ENCODE results near the gene RWDD1. TPM values are rescaled to one million over a fixed set of nuclear protein-coding genes. Genes with fewer than 3 reads are reported as not detected.

RWDD1 gene
- total RNA-seq, 1 experiment from 2014 or later: 52.3 TPM

- Histone ChIP-seq H3K27me3 (replicated peaks; ENCODE audit: insufficient read depth, low read depth, low read length, poor library complexity) (no peaks in the 10 kb centered on the region), H3K9me3 (ENCODE audit: low read depth, low read length, poor library complexity, severe bottlenecking) (no peaks in the 10 kb centered on the region), H3K4me1 (ENCODE audit: insufficient read depth, low read length, poor library complexity, severe bottlenecking) (no peaks in the 10 kb centered on the region), H3K27ac (ENCODE audit: low read depth, low read length, poor library complexity, severe bottlenecking) (no peak overlapping the region), H3K36me3 (ENCODE audit: insufficient read depth, low read length, poor library complexity, severe bottlenecking) (no peaks in the 10 kb centered on the region), H3K4me3 (ENCODE audit: low read depth, low read length, poor library complexity, severe bottlenecking) (no peak overlapping the region)
- DNase-seq (ENCODE audit: low spot score): no peak
- BruUV-seq (replicated peaks): no TSS peak
- CTCF ChIA-PET: no interaction called here
- TF ChIP-seq CTCF (conservative IDR thresholded peaks at IDR 0.05; ENCODE audit: low read depth, low read length) (no peak), EZH2 (IDR thresholded peaks at IDR 0.05; ENCODE audit: borderline replicate concordance, low read depth, low read length, poor library complexity, severe bottlenecking) (no peak)
- intact Hi-C loops (cut with micrococcal nuclease; ENCODE audit: unreplicated experiment): no loop called here
- POLR2A ChIA-PET (ENCODE audit: low non-redundant PET): no interaction called here
Measured at GRCh38 chr6:116550796-116551195, 20.5 kb upstream of the RWDD1 start.

- TF ChIP-seq EZH2 (IDR thresholded peaks at IDR 0.05; ENCODE audit: borderline replicate concordance, low read depth, low read length, poor library complexity, severe bottlenecking): no peak
- TF ChIP-seq CTCF (conservative IDR thresholded peaks at IDR 0.05; ENCODE audit: low read depth, low read length): no peak
- ChIA-PET POLR2A (ENCODE audit: low non-redundant PET) (no interaction called here), CTCF (no interaction called here)
- H3K36me3 ChIP-seq (ENCODE audit: insufficient read depth, low read length, poor library complexity, severe bottlenecking): no peaks in the 10 kb centered on the region
- peaks cover 4% of the 10 kb centered on the region for H3K4me1 ChIP-seq (ENCODE audit: insufficient read depth, low read length, poor library complexity, severe bottlenecking)
- DNase-seq (ENCODE audit: low spot score): no peak
- no peaks in the 10 kb centered on the region for H3K9me3 ChIP-seq (ENCODE audit: low read depth, low read length, poor library complexity, severe bottlenecking)
- no peak within 1 kb of the TSS for H3K4me3 ChIP-seq (ENCODE audit: low read depth, low read length, poor library complexity, severe bottlenecking)
- intact Hi-C loops (cut with micrococcal nuclease; ENCODE audit: unreplicated experiment): no loop called here
- no peaks in the 10 kb centered on the region for H3K27me3 ChIP-seq (replicated peaks; ENCODE audit: insufficient read depth, low read depth, low read length, poor library complexity)
- no TSS peak for BruUV-seq (replicated peaks)
- H3K27ac ChIP-seq (ENCODE audit: low read depth, low read length, poor library complexity, severe bottlenecking): no peak within 1 kb of the TSS
Measured at GRCh38 chr6:116553451-116553850, 17.9 kb upstream of the RWDD1 start, which contains the start of gene CALHM4. CALHM4 (plus strand) TSS chr6:116553751; CDS start chr6:116553794, 43 bp downstream.

GRCh38 chr6:116556065-116556464, 15.2 kb upstream of the RWDD1 start:
- ChIA-PET POLR2A (ENCODE audit: low non-redundant PET) (no interaction called here), CTCF (no interaction called here)
- no TSS peak for BruUV-seq (replicated peaks)
- Histone ChIP-seq H3K4me1 (ENCODE audit: insufficient read depth, low read length, poor library complexity, severe bottlenecking) (peaks cover 4% of the 10 kb centered on the region), H3K27me3 (replicated peaks; ENCODE audit: insufficient read depth, low read depth, low read length, poor library complexity) (no peaks in the 10 kb centered on the region), H3K4me3 (ENCODE audit: low read depth, low read length, poor library complexity, severe bottlenecking) (no peak overlapping the region), H3K36me3 (ENCODE audit: insufficient read depth, low read length, poor library complexity, severe bottlenecking) (no peaks in the 10 kb centered on the region), H3K27ac (ENCODE audit: low read depth, low read length, poor library complexity, severe bottlenecking) (no peak overlapping the region), H3K9me3 (ENCODE audit: low read depth, low read length, poor library complexity, severe bottlenecking) (no peaks in the 10 kb centered on the region)
- no peak for TF ChIP-seq CTCF (conservative IDR thresholded peaks at IDR 0.05; ENCODE audit: low read depth, low read length)
- intact Hi-C loops (cut with micrococcal nuclease; ENCODE audit: unreplicated experiment): no loop called here
- DNase-seq (ENCODE audit: low spot score): no peak

All from A673 (cell line).